Fibroblast of villous mesenchyme (primary cell): ENCODE measurements around the gene RDX. TPM values are rescaled to one million over a fixed set of nuclear protein-coding genes. Genes with fewer than 3 reads are reported as not detected.
A peak's percentile ranks its signal among the peaks of the same experiment; 100 is the strongest.
"Not testable (repeated sequence)": the region's sequence is repeated elsewhere in the genome, so short reads cannot be mapped to it uniquely, and the experiment has no call there.

Source experiments
- DNase-seq: peaks from one replicate; pipeline ENCODE4 v3.0.0-alpha.2; 2010; ENCODE audit warnings: low read depth
- H3K4me3 ChIP-seq: 2 replicates; pipeline ENCODE4 v1.5.1; 2011; ENCODE audit warnings: low read depth, mild to moderate bottlenecking, low read length
- total RNA-seq: library from RNA; depleted of rRNA; stranded (reverse); fragments of >200 nt; gene quantifications from 2 replicates; pipeline ENCODE4 v1.2.3, GENCODE V29; 2012
- TF ChIP-seq, protein P1 (sequence below): IDR thresholded peaks from 2 replicates; pipeline ENCODE4 v1.5.1; 2012; ENCODE audit warnings: low read depth, mild to moderate bottlenecking, low read length; ENCODE audit not compliant: insufficient read depth

RDX gene
- total RNA-seq, 1 donor, result 84.2 TPM

DNA sequence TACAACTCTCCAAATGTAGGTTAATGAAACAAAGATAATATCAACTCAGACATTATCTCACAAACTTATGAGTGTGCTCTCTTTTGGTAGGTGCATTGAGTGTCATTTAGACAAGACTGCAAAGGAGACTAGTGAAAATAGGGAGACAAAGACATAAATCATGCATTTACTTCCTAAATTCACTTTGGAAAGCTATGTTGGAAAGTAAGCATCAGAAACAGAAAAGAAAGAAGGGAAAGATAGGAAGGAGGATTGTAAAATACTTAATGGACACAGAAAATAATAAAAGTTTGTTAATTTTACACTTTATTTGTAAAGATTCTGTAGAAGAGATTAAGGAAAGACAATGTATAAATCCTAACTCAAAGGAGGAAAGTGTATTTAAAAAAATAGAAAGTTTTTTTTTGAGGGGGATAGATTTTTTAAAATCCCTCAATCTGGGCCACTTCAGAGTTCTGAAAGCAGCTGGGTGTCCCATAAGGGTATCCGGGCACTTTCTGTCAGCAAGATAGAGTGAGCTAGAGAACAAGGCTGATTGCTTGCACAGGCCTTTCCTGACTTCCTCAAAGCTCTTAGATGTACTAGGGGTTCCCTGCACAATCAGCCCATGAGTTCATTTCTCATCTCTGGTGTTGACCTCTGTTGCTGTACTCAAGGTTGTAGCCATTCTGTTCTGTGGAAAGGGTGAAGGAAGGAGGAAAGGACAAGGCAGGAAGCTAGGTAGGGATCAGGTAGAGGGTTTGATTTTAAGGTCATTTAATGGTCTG is 22.4 kb upstream of the RDX start:
- TF ChIP-seq, protein P1, sequence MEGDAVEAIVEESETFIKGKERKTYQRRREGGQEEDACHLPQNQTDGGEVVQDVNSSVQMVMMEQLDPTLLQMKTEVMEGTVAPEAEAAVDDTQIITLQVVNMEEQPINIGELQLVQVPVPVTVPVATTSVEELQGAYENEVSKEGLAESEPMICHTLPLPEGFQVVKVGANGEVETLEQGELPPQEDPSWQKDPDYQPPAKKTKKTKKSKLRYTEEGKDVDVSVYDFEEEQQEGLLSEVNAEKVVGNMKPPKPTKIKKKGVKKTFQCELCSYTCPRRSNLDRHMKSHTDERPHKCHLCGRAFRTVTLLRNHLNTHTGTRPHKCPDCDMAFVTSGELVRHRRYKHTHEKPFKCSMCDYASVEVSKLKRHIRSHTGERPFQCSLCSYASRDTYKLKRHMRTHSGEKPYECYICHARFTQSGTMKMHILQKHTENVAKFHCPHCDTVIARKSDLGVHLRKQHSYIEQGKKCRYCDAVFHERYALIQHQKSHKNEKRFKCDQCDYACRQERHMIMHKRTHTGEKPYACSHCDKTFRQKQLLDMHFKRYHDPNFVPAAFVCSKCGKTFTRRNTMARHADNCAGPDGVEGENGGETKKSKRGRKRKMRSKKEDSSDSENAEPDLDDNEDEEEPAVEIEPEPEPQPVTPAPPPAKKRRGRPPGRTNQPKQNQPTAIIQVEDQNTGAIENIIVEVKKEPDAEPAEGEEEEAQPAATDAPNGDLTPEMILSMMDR, result no peak
- H3K4me3 ChIP-seq, result no peak overlapping the region
- DNase-seq, result no peak

DNA sequence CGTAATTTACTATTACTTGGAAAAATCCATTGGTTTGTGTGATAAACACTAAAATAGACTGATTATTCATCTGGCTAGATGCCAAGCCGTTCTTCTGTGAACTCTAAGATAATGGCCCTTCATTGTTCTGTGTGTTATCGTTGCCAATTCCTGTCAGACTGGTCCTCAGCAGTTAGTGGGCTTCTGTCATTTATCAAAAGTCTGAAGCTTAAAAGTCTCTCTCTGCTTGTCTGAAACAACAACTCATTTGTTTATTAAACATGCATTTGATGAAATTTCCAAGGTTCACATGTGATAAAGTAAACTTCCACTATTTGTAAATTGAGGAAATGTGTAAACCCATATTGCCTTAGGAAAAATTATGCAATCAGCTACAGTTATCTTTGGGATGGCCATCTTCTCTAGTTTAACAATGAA is 21.1 kb upstream of the RDX start:
- TF ChIP-seq, protein P1, result no peak
- peak; percentile 44 for DNase-seq
- H3K4me3 ChIP-seq, result no peak overlapping the region

DNA sequence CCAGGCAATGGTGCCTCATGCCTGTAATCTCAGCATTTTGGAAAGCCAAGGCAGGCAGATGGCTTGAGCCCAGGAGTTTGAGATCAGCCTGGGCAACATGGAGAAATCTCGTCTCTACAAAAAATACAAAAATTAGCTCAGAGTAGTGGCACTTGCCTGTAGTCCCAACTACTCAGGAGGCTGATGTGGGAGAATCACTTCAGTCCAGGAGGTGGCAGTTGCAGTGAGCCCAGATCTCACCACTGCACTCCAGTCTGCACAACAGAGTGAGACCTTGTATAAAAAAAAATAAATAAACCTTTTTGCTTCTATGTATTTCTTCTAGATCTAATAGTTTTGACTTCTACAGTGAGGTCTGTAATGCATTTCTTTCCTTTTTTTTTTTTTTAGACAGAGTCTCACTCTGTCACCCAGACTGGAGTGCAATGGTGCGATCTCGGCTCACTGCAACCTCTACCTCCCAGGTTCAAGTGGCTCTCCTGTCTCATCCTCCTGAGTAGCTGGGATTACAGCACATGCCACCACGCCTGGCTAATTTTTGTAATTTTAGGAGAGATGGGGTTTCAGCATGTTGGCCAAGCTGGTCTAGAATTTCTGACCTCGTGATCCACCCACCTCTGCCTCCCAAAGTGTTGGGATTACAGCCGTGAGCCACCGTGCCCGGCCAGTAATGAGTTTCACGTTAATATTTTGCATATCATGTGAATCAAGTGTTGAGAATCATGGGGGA is 18.1 kb upstream of the RDX start:
- no peak overlapping the region for H3K4me3 ChIP-seq
- TF ChIP-seq, protein P1, result no peak
- DNase-seq, result no peak

DNA sequence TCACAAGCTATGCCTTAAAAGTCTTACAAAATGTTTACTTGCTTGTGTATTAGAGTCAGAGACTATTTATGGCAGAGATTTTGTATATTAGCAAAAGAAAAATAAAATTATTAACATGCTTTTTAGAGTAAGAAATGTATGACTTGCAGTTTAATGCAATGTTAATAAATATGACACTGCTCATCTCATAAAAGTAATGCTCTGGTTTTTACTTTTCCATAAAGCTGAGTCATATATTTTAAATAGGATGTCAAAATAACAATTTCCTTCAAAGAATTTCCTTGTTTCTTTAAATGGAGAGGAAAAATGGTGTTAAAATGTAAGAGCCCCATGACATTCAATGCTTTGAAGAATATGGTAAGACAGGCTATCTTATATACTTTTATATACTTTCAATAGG is 16.3 kb upstream of the RDX start:
- no peak overlapping the region for H3K4me3 ChIP-seq
- DNase-seq, result no peak
- TF ChIP-seq, protein P1, result no peak

DNA sequence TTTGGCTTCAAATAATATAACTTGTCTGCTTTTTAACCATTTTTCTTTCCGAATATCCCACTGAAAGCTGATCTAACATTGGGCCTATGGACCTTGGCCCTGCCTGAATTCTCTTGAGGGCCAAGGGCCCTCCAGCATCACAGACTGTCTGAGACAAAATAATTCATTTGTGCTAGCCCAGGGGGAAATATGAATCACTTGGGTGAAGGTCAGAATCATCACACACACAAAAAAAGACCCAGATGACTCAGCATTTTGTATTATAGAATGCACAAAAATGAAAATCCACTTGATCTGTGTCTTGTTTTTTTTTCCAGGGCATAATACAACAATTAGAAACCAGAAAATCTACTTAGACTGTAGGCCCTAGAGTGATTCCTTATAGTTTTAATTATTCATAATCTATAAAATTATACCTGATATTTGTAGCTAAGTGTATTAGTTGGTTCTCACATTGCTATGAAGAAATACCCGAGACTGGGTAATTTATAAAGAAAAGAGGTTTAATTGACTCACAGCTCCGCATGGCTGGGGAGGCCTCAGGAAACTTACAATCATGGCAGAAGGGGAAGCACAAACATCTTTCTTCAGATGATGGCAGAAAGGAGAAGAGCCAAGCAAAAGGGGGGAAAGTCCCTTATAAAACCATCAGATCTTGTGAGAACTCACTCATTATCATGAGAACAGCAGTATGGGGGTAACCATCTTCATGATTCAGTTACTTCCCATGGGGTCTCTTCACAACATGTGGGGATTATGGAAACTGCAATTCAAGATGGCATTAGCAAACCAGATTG is 15.6 kb upstream of the RDX start:
- peak; percentile 58 for DNase-seq
- TF ChIP-seq, protein P1, result no peak
- H3K4me3 ChIP-seq, result no peak overlapping the region

DNA sequence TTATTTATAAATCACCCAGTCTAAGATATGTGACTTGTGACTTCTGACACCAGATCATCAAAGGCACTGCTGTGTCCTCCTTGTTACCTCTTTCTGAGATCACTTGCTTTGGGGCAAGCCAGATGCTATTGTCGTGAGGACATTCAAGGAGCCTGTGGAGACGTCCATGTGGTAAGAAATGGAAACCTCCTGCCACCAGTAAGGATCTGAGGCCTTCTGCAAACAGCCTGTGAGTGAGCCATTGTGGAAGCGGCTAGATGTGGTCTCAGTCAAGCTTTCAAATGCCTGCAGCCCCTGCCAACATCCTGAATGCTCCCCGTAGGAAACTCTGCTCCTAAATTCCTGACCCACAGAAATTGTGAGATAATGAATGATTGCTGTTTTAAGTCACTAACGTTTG is 11.7 kb upstream of the RDX start:
- H3K4me3 ChIP-seq, result no peak overlapping the region
- TF ChIP-seq, protein P1, result no peak
- no peak for DNase-seq

DNA sequence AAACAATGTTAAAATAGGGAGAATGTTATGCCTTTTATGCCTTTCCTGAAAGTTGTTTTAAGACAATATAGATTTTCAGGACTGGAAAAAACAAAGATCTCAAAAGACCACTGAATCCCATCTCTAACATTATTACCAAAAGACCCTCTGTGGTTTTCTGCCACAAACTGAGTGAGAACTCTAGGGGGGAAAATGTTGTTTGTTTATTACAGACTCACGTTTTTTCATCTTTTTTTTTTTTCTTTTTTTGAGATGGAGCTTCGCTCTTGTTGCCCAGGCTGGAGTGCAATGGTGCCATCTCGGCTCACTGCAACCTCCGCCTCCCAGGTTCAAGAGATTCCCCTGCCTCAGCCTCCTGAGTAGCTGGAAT is 9.6 kb upstream of the RDX start:
- not testable (repeated sequence) for DNase-seq, H3K4me3 ChIP-seq
